Left kidney (tissue), 2 donors: ENCODE data around the gene GLYR1. TPM values are rescaled to one million over a fixed set of nuclear protein-coding genes. Genes with fewer than 3 reads are reported as not detected.
A peak's percentile ranks its signal among the peaks of the same experiment; 100 is the strongest.

Experiments used
- DNase-seq: peaks from one replicate; pipeline ENCODE4 v3.0.0-alpha.2; 2013
- polyA plus RNA-seq: library from polyadenylated mRNA; unstranded; fragments of 120-200 nt; gene quantifications from one replicate; pipeline ENCODE4 v1.2.1, GENCODE V29; 2013; ENCODE audit not compliant: insufficient read length

The GLYR1 gene
- polyA plus RNA-seq, 1 donor, result 163 TPM

DNA sequence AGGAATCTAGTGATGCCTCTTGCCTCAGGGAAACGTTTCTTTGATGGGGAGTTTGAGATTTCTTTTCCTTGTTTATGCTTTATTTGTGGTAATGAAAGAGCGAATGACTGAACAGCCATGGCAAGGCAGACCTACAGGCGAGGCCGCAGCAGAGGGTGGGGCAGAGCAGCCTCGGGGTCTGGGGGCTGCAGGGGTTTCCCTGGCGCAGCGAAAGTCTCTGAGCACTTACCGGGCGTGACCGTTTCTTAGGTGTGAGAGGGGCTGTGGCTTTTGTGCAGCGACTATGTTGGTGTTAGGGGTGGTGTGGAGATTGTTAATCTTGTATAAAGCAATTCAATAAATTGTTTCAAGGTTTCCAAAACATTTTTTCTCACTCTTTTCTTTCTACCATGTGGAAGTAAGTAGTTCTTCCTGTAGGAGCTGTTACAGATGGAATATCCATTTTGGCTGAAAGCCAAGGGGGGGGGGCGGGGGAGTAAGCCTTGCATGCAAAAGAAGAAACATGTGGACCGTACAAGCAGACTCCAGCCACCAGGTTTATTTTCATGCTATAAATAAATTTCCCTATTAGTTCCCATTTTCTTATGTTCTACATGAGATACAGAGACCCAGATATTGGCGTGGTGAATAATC lies 35.0 kb upstream of the GLYR1 start:
- DNase-seq, result peak; percentile 59

DNA sequence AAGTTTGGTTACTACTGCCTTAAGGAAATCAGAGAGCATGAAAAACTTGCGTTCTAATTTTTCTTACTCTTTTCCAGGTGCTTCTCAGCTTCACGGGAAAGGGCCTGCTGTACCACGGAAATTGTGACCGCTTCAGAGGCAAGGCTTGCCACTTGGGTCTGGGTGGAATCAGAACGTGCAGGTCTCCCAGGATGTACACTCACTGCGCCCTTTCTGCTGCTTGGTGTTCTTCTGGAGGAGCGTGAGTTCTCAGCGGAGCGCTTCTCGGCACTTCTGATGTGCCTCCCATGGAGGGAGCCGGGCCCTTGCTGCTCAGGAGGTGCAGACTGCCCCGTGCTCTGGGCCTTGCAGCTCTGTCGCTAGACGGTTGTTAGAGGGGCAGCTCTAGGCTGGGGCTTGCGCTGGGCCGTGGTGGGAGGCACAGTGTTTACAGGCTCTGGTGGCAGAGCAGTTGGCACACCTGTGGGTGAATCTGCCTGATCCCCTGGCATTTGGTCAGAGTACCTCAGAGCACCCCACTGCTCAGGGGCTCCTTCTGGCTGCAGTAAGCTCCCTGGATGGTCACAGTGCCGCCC lies 33.0 kb upstream of the GLYR1 start:
- no peak for DNase-seq

DNA sequence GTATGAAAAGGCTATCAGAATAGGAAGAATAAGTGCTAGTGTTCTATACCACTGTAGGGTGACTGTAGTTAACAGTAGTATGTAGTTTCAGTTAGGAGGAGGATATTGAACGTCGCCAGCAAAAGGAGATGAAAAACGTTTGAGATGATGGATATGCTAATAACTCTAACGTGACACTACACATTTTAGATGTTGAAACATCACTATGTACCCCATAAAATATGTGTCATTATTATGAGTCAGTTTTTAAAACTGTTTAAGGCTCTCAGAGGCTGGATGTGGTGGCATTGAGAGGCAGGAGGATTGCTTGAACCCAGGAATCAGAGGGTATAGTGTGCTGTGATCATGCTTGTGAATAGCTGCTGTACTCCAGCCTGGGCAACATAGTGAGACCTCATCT lies 32.0 kb upstream of the GLYR1 start:
- no peak for DNase-seq

DNA sequence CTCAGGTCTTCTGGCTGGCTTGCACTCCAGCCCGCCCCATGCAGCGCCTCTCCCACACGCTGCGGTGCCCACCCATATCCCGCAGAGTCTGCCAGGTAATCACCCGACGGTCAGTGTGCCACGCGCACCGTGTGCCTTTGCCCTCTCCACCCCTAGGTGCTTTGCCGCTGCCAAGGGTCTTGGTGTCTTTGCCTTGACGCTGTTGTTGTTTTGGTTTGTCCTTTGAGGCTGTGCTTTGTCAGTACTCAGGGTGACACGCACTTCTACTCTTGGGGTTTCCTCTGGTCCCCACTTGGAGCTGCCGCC lies 30.2 kb upstream of the GLYR1 start:
- DNase-seq, result no peak

DNA sequence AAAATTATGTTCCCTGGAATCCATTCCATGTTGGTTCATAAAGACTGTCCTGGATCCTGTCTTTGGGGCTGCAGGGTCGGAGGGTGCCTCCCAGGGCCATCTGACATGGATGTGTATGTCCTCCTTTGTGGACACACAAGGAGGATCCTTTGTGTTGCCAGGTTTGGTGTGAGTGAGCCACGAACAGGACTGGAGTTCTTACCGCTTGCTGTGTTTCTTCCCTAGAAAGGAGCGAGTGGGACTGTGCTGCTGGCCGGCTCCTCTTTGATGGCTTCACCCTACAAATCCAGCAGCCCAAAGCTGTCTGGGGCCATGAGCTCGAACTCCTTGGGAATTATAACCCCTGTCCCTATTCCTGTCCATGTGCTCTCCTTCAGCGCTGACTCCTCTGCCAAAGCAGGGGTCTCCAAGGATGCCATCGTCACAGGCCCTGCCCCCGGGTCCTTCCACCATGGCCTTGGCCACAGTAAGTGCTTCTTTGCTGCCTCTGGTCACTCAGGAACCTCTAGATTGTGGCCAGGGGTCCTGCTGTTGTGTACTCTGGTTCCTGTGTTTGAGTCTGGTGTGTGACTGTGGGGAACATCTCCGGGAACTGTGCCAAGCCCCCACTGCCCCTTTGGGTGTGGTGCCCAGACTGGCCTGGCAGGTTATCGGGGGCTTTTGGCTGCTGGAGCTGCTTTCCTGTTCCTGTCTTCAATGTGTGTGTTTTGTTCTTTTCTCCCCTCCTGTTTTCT lies 29.7 kb upstream of the GLYR1 start:
- no peak for DNase-seq

DNA sequence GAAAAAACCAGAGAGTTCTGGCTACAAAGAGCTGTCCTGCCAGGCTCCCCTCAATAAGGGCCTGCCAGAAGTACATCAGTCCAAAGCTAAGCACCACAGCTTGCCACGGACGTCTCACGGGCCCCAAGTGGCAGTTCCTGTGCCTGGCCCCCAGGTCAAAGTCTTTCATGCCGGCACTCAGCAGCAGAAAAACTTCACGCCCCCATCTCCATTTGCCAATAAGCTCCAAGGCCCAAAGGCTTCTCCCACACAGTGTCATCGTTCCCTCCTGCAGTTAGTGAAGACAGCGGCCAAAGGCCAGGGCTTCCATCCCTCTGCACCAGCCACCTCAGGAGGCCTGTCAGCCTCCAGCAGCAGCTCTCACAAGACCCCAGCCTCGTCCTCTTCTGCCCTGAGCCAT lies 27.6 kb upstream of the GLYR1 start:
- DNase-seq, result no peak

DNA sequence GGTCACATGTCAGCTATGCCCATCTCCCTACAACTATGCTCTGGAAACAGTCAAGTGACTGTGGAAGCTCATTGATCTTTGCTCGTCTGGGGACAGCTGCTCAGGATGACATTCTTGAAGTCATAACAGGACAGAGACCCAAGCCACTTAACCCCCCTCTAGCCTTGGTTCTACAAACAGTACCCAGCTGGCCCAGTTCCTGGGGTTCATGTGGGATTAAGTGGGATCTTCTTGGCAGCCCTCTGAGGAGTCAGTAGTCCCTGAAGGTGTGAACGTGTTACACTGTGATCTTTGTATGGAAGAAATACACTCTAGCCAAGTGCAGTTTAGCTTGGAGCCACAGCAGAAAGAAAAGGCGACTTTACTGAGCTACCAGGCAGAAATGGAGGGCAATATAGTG lies 26.0 kb upstream of the GLYR1 start:
- no peak for DNase-seq

DNA sequence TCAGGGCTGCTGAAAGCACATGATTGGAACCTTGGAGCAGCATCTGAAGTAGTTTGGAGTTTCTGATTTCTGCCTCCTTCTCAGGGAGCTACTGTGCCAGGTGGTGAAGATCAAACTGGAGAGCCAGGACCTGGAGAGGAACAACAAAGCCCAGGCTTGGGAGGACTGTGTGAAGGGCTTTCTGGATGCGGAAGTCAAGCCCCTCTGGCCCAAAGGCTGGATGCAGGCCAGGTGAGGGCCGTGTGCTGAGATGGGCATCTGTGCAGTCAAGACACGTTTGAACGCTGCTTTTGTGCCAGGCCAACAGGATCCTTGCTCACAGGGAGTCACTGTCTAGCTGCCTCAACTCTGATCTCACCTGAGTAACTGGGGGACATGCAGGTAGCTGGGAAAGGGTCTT lies 24.0 kb upstream of the GLYR1 start:
- no peak for DNase-seq

DNA sequence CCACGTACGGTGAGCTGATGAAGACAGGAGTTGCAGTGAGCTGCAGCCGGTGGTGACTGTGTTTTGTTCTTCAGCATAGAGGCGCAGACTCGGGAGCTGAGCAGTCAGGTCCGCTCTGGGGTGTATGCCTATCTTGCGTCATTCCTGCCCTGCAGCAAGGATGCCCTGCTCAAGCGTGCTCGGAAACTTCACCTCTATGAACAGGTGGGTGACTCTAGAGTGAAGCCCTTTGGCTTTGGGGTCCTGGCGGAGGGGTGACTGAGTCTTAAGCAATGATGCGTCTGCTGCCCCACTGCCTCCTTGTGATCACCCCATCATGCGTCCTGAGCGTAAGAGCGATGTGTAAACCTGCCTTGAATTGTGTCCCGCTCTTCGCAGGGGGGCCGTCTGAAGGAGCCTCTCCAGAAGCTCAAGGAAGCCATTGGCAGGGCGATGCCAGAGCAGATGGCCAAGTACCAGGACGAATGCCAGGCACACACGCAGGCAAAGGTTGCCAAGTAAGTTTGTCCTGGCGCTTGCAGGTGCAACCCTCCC lies 23.1 kb upstream of the GLYR1 start:
- DNase-seq, result no peak

DNA sequence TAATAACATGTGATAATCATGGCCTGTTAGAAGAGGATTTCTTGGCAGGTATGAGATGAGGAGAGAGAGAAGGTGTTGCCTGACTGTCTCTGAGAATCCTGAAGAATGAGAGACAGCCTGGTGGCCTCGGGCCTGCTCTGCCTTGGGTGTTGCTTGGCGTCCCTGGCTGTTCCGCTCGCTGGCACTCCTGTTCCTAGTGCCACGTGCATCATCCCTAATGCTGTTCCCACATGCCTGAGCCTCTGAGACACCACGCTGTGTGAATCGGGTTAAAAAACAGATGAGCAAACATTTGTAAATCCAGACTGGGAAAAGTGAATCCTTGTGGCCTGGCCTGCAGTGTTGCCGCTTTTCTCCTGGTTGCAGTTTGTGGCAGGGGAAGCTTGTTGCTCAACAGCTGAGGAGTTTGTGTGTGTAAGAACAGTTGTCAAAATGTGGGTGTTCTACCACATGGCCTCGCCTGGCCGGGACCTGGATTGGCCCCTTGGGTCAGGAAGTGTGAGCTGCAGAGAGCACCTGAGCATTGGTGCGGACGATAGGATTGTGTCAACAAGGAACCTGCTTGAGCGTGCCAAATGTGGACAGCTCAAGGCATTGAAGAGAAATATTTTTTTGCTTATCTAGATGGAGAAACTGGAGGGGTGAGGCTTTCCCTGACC lies 22.2 kb upstream of the GLYR1 start:
- DNase-seq, result no peak

DNA sequence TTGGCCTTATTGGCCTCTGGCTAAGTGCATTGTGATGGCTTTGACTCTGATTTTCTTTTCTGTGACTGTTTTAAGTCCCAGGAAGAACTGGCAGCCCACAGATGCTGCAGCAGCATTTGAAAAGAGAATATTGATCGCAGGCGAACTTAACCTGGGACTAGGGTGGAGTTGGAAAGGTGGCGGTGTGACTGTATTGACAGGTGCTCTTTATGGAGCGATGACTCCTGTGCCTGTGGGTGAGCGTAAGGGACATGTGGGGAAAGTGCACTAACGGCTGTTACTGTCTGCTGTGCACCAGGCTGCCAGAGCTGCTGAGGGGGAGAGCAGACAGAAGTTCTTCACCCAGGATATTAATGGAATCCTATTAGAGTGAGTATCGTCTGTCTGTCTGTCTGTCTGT lies 21.4 kb upstream of the GLYR1 start:
- DNase-seq, result no peak

DNA sequence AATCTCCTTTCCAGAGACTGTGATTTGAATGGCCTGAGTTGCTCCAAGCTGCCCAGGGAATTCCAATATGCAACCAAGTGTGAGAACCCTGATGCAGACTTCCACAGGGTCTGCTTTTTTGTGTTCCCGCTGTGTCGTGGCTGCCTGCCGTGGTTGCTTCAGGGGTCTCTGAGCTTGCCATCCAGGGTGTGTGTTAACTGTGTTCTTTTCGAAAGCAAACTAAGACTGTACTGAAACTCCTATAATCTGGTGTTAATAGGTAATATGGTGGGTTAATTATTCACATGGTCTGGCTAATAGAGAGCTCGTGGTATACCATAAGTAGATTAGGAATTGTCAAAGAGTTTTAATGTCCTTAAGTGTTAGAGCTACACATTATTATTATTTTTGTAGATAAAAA lies 20.9 kb upstream of the GLYR1 start:
- no peak for DNase-seq

DNA sequence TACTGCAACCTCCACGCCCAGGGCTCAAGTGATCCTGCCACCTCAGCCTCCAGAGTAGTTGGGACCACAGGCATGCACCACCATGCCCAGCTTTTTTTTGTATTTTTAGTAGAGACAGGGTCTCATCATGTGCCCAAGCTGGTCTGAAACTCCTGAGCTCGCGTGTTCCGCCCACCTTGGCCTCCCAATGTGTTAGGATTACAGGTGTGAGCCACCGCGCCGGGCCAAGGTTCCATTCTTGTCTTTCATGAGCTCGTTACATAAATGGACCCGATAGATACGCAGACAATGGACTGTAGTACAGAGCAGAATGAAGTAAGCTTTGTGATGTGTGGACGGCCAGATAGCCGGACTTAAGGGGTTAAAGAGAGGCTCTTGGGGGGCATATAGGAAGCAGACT lies 19.5 kb upstream of the GLYR1 start:
- no peak for DNase-seq

DNA sequence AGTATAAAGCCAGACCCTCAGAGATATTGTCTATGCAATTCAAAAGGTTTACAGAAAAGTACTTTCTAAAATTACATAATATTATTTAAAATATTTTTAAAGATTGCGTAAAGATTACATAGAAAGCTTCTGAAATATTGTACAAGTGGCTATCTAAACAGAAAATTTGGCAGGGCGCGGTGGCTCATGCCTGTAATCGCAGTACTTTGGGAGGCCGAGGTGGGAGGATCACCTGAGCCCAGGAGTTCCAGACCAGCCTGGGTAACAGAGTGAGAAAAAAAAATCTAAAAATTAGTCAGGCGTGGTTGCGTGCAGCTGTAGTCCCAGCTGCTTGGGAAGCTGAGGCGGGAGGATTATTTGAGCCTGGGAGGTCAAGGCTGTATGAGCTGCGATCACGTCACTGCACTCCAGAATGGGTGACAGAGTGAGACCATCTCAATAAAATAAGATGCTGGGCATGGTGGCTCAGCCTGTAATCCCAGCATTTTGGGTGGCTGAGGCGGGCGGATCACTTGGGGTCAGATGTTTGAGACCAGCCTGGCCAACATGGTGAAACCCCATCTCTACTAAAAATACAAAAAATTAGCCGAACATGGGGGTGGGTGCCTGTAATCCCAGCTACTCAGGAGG lies 18.3 kb upstream of the GLYR1 start:
- DNase-seq, result no peak

DNA sequence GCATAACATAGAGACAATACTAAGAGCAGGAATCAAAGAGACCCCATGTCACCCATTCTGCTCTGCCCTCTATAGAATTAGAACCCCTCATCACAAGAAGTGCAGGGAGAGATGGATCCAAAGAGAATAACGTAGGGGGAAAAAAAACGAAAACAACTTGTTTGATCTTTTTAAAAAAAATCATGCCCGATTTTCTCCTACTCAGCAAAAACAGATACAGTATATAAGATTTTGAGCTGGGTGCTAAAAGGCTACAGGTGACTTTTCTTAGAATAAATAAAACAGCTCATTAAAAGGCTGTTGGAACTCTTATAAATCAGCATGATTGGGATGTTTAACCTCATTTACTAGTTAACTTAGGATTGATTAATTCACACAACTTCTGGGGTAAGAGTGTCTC lies 17.6 kb upstream of the GLYR1 start:
- DNase-seq, result no peak

DNA sequence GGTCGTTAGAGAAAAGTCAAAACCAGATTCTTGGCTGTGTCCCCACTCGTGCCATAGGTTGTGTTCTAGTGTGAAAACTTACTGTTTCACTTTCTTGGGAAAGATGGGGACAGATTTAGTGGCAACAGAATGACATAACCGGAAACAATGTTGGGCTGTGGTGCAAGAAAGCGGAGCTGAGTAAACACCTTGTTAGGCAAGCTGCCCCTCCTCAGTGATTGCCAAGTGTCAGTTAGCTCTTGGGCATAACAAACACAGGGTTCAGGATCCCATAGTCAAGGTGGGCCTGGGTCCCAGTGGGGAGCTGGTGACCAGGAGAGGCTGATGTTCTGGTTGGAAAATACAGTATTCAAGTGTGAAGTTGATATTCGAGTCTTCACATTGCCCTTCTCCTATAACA lies 15.6 kb upstream of the GLYR1 start:
- no peak for DNase-seq

DNA sequence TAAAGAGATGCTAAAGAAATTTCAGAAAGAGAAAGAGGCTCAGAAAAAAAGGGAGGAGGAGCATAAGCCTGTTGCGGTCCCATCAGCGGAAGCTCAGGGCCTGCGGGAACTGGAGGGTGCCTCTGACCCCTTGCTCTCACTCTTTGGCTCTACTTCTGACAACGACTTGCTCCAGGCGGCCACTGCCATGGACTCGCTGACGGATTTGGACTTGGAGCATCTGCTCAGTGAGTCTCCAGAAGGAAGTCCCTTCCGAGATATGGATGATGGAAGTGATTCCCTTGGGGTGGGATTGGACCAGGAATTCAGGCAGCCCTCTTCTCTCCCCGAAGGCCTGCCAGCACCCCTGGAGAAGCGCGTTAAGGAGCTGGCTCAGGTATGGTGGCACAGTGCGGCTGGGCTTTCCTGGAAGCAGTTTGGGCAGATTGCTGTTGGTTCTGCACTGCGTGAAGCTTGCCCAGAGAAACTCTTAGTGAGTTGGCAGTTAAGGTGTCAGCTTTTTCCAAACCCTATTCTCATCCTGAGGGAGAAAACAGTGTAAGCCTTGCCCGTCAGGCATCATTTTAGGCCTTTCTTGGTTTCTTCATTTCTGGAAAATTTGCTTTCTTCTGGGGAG lies 13.7 kb upstream of the GLYR1 start:
- no peak for DNase-seq

DNA sequence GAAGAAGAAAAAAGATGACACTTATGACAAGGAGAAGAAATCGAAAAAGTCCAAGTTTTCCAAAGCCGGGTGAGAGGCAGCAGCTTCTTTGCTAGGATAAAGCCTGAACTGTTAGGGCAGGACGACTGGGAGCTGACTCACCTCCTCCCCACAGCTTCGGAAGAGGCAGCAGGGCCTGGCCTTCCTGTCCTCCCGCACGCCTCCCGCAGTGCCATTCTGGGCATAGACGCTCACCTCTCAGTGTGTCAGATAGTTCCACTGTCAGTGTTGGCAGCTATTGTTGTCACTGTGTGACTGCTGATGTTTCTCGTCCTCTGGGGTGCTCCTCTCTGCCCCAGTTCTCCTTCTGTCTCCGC lies 12.8 kb upstream of the GLYR1 start:
- DNase-seq, result no peak

DNA sequence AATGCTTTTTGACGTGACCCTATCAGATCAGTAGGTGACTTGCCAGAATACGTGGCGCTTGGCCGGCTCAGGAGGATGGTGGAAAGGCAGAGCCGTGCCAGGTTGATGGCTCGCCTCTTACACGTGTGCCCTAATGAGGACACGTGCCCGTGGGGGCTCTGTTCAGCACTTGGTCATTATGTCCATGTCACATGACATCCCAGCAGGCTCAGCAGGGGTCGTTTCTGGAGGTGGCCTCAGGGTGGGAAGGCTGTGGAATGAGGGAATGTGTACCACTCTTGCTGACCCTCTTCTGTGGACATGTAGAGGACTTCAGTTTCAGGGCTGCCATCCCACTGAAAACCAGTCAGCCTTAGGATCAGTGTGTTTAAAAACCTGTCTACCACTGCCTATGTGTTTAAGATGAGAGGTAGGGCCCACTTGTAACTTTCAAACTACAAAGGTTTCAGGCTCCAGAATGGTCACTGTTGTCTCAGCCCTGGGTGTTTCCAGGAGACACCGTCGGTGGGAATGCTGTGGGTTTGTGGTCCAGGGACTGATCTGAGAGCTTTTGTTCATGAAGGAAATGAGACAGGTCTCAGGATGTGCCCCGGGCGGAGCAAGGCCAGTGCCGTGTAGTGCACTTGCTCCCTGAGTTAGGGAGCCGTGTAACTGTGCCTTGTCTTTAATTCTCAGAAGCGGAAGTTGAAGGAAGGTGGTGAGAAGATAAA lies 12.3 kb upstream of the GLYR1 start:
- DNase-seq, result no peak

DNA sequence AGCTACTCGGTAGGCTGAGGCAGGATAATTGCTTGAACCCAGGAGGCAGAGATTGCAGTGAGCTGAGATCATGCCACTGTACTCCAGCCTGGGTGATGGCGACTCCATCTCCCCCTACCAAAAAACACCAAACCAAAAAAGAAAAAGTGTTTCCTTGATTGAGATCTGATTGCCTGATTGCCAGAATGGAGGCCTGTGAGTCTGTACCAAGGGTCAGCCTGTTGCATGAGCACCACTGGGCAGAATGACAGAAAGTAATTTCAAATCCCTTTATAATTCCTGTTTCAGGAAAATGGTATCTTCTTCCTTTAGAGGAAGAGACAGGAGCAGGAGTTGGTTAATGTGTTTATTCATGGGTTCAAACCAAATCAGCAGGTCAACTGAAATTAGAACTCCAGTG lies 8.7 kb upstream of the GLYR1 start:
- DNase-seq, result no peak

DNA sequence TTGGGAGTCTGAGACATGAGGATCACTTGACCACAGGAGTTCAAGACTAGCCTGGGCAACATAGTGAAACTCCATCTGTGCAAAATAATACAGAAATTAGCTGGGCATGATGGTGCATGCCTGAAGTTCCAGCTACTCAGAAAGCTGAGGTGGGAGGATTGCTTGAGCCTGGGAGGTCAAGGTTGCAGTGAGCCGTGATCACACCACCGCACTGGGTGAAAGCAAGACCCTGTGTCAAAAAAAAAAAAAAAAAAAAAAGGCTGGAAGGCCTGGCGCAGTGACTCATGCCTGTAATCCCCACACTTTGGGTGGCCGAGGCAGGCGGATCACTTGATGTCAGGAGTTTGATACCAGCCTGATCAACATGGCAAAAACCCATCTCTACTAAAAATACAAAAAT lies 8.3 kb upstream of the GLYR1 start:
- DNase-seq, result no peak
